ENCODE measurements around the gene KCNB1. TPM values are rescaled to one million over a fixed set of nuclear protein-coding genes. Genes with fewer than 3 reads are reported as not detected.
"Not testable (repeated sequence)": the region's sequence is repeated elsewhere in the genome, so short reads cannot be mapped to it uniquely, and the experiment has no call there.

Gene KCNB1
- total RNA-seq, 2 donors from 2014 or later, result 2.8 to 16.1 TPM

DNA sequence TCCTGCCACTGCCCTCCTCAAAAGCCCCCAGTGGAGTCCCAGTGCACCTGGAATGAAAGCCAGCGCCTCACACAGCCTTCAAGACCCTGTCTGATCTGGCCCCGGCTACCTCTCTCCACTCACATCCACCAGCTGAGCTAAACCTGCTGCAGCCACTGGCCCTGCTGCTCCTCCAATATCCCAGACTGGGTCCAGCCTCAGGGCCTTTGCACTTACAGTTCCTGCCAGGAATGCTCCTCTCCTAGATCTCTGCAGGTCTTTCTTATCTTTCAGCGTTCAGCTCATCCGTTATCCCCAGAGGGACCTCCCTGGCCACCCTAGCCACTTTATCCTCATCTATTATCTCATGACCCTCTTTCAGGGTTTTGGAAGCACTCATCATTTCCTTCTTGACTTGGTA lies 68.8 kb downstream of the KCNB1 start:
- Histone ChIP-seq H3K27ac (peak overlapping the region in 1 of 2 donors; percentile 37), H3K27me3 (replicated peaks; ENCODE audit: insufficient read depth) (no peaks in the 10 kb centered on the region), H3K36me3 (no peaks in the 10 kb centered on the region), H3K4me1 (replicated peaks) (no peaks in the 10 kb centered on the region), H3K4me3 (no peak overlapping the region), H3K9me3 (no peaks in the 10 kb centered on the region)
- 85% methylated on average over 4 of the region's 4 CpGs for WGBS
- intact Hi-C loops (cut with DNase I), result loop anchor here (5.0 kb wide), 1 partner anchor 69 kb away; the partner anchor contains the start of gene KCNB1
- DNase-seq (ENCODE audit: low spot score), result no peak
- TF ChIP-seq POLR2AphosphoS5 (IDR thresholded peaks at IDR 0.05), result no peak

DNA sequence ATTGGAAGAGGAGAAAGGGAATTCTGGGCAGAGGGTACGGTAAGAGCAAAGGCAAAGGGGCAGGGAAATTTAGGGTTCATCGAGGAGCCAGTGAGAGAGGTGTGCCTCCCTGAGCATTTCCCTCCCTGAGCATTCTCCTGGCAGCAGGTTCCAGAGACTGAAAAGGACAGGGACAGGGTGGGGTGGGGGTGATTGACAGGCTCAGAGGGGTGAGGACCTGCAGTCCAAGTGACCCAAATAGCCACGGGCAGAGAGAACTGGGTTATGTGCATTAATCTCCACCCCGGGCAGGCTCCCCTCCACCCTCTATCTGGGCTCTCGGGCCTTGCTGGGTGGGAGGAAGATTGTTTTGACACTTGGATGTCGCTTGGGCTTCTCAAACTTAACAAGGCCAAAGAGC lies 69.5 kb downstream of the KCNB1 start:
- Histone ChIP-seq H3K36me3 (no peaks in the 10 kb centered on the region), H3K27me3 (replicated peaks; ENCODE audit: insufficient read depth) (no peaks in the 10 kb centered on the region), H3K4me1 (replicated peaks) (no peaks in the 10 kb centered on the region), H3K4me3 (no peak overlapping the region), H3K9me3 (no peaks in the 10 kb centered on the region), H3K27ac (no peak overlapping the region)
- WGBS, result 87% methylated on average over 6 of the region's 6 CpGs
- no peak for DNase-seq (ENCODE audit: low spot score)
- TF ChIP-seq POLR2AphosphoS5 (IDR thresholded peaks at IDR 0.05) (no peak), POLR2A (IDR thresholded peaks at IDR 0.05) (no peak)
- TF ChIP-seq, protein P1, sequence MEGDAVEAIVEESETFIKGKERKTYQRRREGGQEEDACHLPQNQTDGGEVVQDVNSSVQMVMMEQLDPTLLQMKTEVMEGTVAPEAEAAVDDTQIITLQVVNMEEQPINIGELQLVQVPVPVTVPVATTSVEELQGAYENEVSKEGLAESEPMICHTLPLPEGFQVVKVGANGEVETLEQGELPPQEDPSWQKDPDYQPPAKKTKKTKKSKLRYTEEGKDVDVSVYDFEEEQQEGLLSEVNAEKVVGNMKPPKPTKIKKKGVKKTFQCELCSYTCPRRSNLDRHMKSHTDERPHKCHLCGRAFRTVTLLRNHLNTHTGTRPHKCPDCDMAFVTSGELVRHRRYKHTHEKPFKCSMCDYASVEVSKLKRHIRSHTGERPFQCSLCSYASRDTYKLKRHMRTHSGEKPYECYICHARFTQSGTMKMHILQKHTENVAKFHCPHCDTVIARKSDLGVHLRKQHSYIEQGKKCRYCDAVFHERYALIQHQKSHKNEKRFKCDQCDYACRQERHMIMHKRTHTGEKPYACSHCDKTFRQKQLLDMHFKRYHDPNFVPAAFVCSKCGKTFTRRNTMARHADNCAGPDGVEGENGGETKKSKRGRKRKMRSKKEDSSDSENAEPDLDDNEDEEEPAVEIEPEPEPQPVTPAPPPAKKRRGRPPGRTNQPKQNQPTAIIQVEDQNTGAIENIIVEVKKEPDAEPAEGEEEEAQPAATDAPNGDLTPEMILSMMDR (IDR thresholded peaks at IDR 0.05), result no peak
- intact Hi-C loops (cut with DNase I), result loop anchor here (5.0 kb wide), 1 partner anchor 69 kb away; the partner anchor contains the start of gene KCNB1

DNA sequence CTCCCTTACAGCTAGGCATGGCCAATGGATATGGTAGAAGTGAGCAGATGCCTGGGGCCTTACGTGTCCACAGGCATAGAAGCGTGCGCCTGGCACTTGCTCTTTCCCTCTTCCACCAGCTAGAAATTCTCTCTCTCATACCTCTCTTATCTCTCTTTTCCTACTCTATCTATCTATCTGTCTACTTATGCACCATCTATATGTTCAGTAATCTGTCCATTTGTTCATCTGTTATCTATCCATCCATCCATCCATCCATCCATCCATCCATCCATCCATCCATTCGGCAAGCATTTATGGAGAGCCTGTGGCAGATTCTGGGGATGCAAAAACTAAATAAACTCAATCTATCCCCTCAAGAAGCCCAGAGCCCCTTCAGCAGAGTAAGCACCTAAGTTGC lies 70.2 kb downstream of the KCNB1 start:
- no peak for DNase-seq (ENCODE audit: low spot score)
- H3K4me3 ChIP-seq, result no peak overlapping the region
- 91% methylated on average over 4 of the region's 4 CpGs for WGBS
- H3K9me3 ChIP-seq, result no peaks in the 10 kb centered on the region
- no peaks in the 10 kb centered on the region for H3K4me1 ChIP-seq (replicated peaks)
- no peaks in the 10 kb centered on the region for H3K27me3 ChIP-seq (replicated peaks; ENCODE audit: insufficient read depth)
- intact Hi-C loops (cut with DNase I), result loop anchor here (5.0 kb wide), 1 partner anchor 70 kb away; the partner anchor contains the start of gene KCNB1
- no peak for TF ChIP-seq POLR2A (IDR thresholded peaks at IDR 0.05)
- TF ChIP-seq POLR2AphosphoS5 (IDR thresholded peaks at IDR 0.05), result no peak
- TF ChIP-seq, protein P1 (IDR thresholded peaks at IDR 0.05), result no peak
- H3K36me3 ChIP-seq, result no peaks in the 10 kb centered on the region
- H3K27ac ChIP-seq, result no peak overlapping the region

DNA sequence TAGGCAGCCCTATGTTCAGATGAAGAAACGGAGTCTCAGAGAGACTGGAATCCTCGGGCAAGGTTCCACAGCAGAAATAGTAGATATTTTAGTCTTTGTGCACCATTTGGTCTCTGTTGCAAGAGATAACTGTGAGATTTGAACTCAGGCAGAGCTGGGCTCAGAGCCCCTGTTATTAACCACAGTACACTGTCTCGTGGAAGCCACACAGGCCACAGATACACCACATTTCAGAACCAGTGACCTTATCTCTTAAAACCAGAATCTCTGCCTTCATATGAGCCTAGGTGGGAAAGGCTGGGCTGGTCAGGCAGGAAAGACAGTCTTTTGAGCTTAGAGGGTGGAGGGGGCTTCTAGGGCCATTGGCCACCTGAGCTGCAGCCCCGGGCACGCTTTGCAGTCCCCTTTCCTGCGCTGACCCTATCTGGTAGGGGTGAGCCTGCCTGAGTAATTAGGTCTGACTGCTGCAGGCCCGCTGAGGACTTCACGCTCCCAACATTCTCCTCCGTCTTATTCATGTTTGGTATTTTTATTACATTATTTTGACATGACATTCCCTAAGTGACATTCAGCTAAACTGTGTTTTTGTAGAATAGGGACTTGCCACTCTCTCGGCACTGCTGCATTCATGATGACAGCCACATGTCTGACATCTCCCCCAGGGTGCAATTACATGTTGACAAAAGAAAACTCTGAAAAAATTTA lies 71.1 kb downstream of the KCNB1 start:
- intact Hi-C loops (cut with DNase I), result loop anchor here (5.0 kb wide), 1 partner anchor 71 kb away; the partner anchor contains the start of gene KCNB1
- TF ChIP-seq, protein P1 (IDR thresholded peaks at IDR 0.05), result no peak
- no peak for TF ChIP-seq POLR2A (IDR thresholded peaks at IDR 0.05)
- TF ChIP-seq POLR2AphosphoS5 (IDR thresholded peaks at IDR 0.05), result no peak
- no peaks in the 10 kb centered on the region for H3K36me3 ChIP-seq
- DNase-seq (ENCODE audit: low spot score), result no peak
- H3K27me3 ChIP-seq (replicated peaks; ENCODE audit: insufficient read depth), result no peaks in the 10 kb centered on the region
- WGBS, result 69% methylated on average over 10 of the region's 10 CpGs
- H3K4me3 ChIP-seq, result no peak overlapping the region
- H3K4me1 ChIP-seq (replicated peaks), result no peaks in the 10 kb centered on the region
- no peaks in the 10 kb centered on the region for H3K9me3 ChIP-seq
- H3K27ac ChIP-seq, result no peak overlapping the region

GRCh38 chr20:49409975-49410621 lies 72.4 kb downstream of the KCNB1 start:
- not testable (repeated sequence) for H3K4me3 ChIP-seq; DNase-seq (ENCODE audit: low spot score); H3K36me3 ChIP-seq; H3K27ac ChIP-seq; H3K27me3 ChIP-seq (replicated peaks; ENCODE audit: insufficient read depth); H3K4me1 ChIP-seq (replicated peaks); H3K9me3 ChIP-seq
- intact Hi-C loops (cut with DNase I), result loop anchor here (5.0 kb wide), 1 partner anchor 72 kb away; the partner anchor contains the start of gene KCNB1
- WGBS, result 44% methylated on average over 5 of the region's 5 CpGs

Data from prostate gland (tissue), 2 donors.